ENCODE measurements around the gene CDH13.

DNA sequence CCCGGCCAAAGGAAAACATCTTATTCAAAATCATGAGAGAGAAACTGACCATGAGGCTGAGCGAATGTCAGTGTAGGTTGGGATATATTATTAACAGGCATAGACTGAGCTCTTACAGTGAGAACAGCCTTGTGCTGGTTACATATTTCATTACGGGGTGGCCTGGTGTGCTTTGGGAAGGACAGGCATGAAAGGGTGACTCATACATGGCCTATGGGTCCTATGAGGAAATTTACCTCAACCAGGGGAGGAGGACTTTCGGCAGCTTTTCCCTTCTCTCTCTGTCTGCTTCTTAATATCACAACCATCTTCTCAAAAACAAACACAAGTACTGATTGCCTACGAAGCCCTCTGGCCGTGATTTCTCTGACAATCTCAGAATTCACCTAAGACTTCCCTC lies 579.1 kb downstream of the CDH13 start:
- TF ChIP-seq POLR2A (IDR thresholded peaks at IDR 0.05) (no peak), POLR2AphosphoS5 (IDR thresholded peaks at IDR 0.05) (no peak), EP300 (IDR thresholded peaks at IDR 0.05) (no peak)
- TF ChIP-seq, protein P1, sequence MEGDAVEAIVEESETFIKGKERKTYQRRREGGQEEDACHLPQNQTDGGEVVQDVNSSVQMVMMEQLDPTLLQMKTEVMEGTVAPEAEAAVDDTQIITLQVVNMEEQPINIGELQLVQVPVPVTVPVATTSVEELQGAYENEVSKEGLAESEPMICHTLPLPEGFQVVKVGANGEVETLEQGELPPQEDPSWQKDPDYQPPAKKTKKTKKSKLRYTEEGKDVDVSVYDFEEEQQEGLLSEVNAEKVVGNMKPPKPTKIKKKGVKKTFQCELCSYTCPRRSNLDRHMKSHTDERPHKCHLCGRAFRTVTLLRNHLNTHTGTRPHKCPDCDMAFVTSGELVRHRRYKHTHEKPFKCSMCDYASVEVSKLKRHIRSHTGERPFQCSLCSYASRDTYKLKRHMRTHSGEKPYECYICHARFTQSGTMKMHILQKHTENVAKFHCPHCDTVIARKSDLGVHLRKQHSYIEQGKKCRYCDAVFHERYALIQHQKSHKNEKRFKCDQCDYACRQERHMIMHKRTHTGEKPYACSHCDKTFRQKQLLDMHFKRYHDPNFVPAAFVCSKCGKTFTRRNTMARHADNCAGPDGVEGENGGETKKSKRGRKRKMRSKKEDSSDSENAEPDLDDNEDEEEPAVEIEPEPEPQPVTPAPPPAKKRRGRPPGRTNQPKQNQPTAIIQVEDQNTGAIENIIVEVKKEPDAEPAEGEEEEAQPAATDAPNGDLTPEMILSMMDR (IDR thresholded peaks at IDR 0.05) = no peak
